Measurements from ENCODE around the gene POP7.
"Not testable (repeated sequence)": the region's sequence is repeated elsewhere in the genome, so short reads cannot be mapped to it uniquely, and the experiment has no call there.

DNA sequence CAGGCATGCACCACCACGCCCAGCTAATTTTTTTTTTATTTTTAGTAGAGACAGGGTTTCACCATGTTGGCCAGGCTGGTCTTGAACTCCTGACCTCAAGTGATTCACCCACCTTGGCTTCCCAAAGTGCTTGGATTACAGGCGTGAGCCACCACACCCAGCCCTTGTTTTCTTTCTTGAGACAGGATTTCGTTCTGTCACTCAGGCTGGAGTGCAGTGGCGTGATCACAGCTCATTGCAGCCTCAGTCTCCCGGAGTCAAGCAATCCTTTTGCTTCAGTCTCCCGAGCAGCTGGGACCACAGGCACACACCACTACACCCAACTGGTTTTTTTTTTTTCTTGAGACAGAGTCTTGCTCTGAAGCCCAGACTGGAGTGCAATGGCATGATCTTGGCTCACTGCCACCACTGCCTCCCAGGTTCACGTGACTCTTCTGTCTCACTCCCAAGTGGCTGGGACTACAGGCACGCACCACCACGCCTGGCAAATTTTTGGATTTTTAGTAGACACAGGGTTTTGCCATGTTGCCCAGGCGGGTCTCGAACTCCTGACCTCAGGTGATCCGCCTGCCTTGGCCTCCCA, 43.6 kb upstream of the POP7 start:
- TF ChIP-seq, protein P1, sequence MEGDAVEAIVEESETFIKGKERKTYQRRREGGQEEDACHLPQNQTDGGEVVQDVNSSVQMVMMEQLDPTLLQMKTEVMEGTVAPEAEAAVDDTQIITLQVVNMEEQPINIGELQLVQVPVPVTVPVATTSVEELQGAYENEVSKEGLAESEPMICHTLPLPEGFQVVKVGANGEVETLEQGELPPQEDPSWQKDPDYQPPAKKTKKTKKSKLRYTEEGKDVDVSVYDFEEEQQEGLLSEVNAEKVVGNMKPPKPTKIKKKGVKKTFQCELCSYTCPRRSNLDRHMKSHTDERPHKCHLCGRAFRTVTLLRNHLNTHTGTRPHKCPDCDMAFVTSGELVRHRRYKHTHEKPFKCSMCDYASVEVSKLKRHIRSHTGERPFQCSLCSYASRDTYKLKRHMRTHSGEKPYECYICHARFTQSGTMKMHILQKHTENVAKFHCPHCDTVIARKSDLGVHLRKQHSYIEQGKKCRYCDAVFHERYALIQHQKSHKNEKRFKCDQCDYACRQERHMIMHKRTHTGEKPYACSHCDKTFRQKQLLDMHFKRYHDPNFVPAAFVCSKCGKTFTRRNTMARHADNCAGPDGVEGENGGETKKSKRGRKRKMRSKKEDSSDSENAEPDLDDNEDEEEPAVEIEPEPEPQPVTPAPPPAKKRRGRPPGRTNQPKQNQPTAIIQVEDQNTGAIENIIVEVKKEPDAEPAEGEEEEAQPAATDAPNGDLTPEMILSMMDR (IDR thresholded peaks at IDR 0.05) = not testable (repeated sequence)
- not testable (repeated sequence) for TF ChIP-seq POLR2A (IDR thresholded peaks at IDR 0.05)

All from right lobe of liver (tissue), 4 donors.